Neural cell (in vitro differentiated cells): ENCODE measurements around the gene CHN1. TPM values are rescaled to one million over a fixed set of nuclear protein-coding genes. Genes with fewer than 3 reads are reported as not detected.

Experiments
- H2AFZ ChIP-seq: fragments of 200-600, 300-800 bp; sonication (generic), shearing (Covaris generic); 2 replicates; pipeline ENCODE4 v1.6.0; 2014; ENCODE audit warnings: low read depth, mild to moderate bottlenecking, antibody characterized with exemption, low read length, moderate library complexity
- H3F3A ChIP-seq: fragments of 200-600 bp; shearing (Covaris generic); 2 replicates; pipeline ENCODE4 v1.6.1; 2016; ENCODE audit warnings: mild to moderate bottlenecking, moderate library complexity, mixed read lengths, antibody characterized with exemption, low read length; ENCODE audit not compliant: insufficient read depth, poor library complexity, severe bottlenecking
- H3K27ac ChIP-seq: fragments of 200-600, 300-800 bp; sonication (generic), shearing (Covaris generic); 2 replicates; pipeline ENCODE4 v1.5.1; 2014; ENCODE audit warnings: mild to moderate bottlenecking, low read length, moderate library complexity
- H3K27me3 ChIP-seq: fragments of 300-800, 200-600 bp; sonication (generic), shearing (Covaris generic); 2 replicates; pipeline ENCODE4 v1.6.0; 2014; ENCODE audit warnings: mild to moderate bottlenecking, low read depth, low read length, moderate library complexity; ENCODE audit not compliant: insufficient read depth
- H3K36me3 ChIP-seq: fragments of 300-800, 200-600 bp; sonication (generic), shearing (Covaris generic); 2 replicates; pipeline ENCODE4 v1.5.1; 2014; ENCODE audit warnings: mild to moderate bottlenecking, antibody characterized with exemption, low read length, moderate library complexity; ENCODE audit not compliant: insufficient read depth
- H3K4me2 ChIP-seq: fragments of 300-800, 200-600 bp; sonication (generic), shearing (Covaris generic); 2 replicates; pipeline ENCODE4 v1.6.0; 2014; ENCODE audit warnings: mild to moderate bottlenecking, low read length
- H3K4me3 ChIP-seq: fragments of 300-800, 200-600 bp; sonication (generic), shearing (Covaris generic); 2 replicates; pipeline ENCODE4 v1.5.1; 2014; ENCODE audit warnings: mild to moderate bottlenecking, low read length, moderate library complexity
- H3K79me2 ChIP-seq: fragments of 200-600 bp; shearing (Covaris generic); replicated peaks from 2 replicates; pipeline ENCODE4 v1.6.0; 2014; ENCODE audit warnings: mild to moderate bottlenecking, low read length, moderate library complexity; ENCODE audit not compliant: insufficient read depth
- H3K9ac ChIP-seq: fragments of 300-800, 200-600 bp; sonication (generic), shearing (Covaris generic); 2 replicates; pipeline ENCODE4 v1.6.1; 2016; ENCODE audit warnings: mild to moderate bottlenecking, low read length, mixed read lengths
- H3K9me2 ChIP-seq: fragments of 200-600 bp; shearing (Covaris generic); 2 replicates; pipeline ENCODE4 v1.6.1; 2016; ENCODE audit warnings: mild to moderate bottlenecking, low read length, mixed read lengths; ENCODE audit not compliant: insufficient read depth
- H3K9me3 ChIP-seq: fragments of 200-600, 300-800 bp; sonication (generic), shearing (Covaris generic); 2 replicates; pipeline ENCODE4 v1.6.1; 2016; ENCODE audit warnings: mild to moderate bottlenecking, mixed run types, low read length, moderate library complexity, mixed read lengths
- H4K20me1 ChIP-seq: fragments of 200-600 bp; shearing (Covaris generic); 2 replicates; pipeline ENCODE4 v1.6.1; 2016; ENCODE audit warnings: mild to moderate bottlenecking, mixed run types; ENCODE audit not compliant: insufficient read depth
- EP300 ChIP-seq: fragments of 450-650 bp; conservative IDR thresholded peaks from 2 replicates; pipeline ENCODE4 v1.6.1; 2014; ENCODE audit warnings: antibody characterized with exemption, mild to moderate bottlenecking, moderate library complexity; ENCODE audit not compliant: poor library complexity, severe bottlenecking
- EZH2 ChIP-seq: fragments of 200-600, 300-800 bp; shearing (Covaris generic), sonication (generic); IDR thresholded peaks from 2 replicates; pipeline ENCODE4 v1.6.1; 2014; ENCODE audit warnings: antibody characterized with exemption, low read length, borderline replicate concordance, mild to moderate bottlenecking; ENCODE audit not compliant: insufficient read depth, poor library complexity, severe bottlenecking
- MXI1 ChIP-seq: fragments of 450-650 bp; conservative IDR thresholded peaks from 2 replicates; pipeline ENCODE4 v1.6.1; 2014; ENCODE audit warnings: antibody characterized with exemption, mild to moderate bottlenecking; ENCODE audit not compliant: poor library complexity, severe bottlenecking
- POLR2AphosphoS5 ChIP-seq: IDR thresholded peaks from 2 replicates; pipeline ENCODE4 v1.6.1; 2012
- RAD21 ChIP-seq: fragments of 450-650 bp; conservative IDR thresholded peaks from 2 replicates; pipeline ENCODE4 v1.6.1; 2014; ENCODE audit warnings: antibody characterized with exemption, mild to moderate bottlenecking, moderate library complexity
- SMC3 ChIP-seq: fragments of 450-650 bp; conservative IDR thresholded peaks from 2 replicates; pipeline ENCODE4 v1.6.1; 2014; ENCODE audit warnings: antibody characterized with exemption, mild to moderate bottlenecking, moderate library complexity; ENCODE audit not compliant: poor library complexity
- TAF1 ChIP-seq: IDR thresholded peaks from 2 replicates; pipeline ENCODE4 v1.6.1; 2012; ENCODE audit warnings: low read depth
- polyA plus RNA-seq: library from polyadenylated mRNA; depleted of rRNA; stranded (reverse); fragments of >200 nt; gene quantifications from 2 replicates; pipeline ENCODE4 v1.2.3, GENCODE V29; 2014
- TF ChIP-seq, protein P1 (sequence below): fragments of 450-650 bp; IDR thresholded peaks from 2 replicates; pipeline ENCODE4 v1.5.1; 2014; ENCODE audit warnings: antibody characterized with exemption, mild to moderate bottlenecking, moderate library complexity; ENCODE audit not compliant: poor library complexity, severe bottlenecking
- TF ChIP-seq, protein P2 (sequence below): IDR thresholded peaks from 2 replicates; pipeline ENCODE4 v1.6.1; 2012; ENCODE audit warnings: borderline replicate concordance

The CHN1 gene
- polyA plus RNA-seq, 1 donor from 2014 or later: 133 TPM

DNA sequence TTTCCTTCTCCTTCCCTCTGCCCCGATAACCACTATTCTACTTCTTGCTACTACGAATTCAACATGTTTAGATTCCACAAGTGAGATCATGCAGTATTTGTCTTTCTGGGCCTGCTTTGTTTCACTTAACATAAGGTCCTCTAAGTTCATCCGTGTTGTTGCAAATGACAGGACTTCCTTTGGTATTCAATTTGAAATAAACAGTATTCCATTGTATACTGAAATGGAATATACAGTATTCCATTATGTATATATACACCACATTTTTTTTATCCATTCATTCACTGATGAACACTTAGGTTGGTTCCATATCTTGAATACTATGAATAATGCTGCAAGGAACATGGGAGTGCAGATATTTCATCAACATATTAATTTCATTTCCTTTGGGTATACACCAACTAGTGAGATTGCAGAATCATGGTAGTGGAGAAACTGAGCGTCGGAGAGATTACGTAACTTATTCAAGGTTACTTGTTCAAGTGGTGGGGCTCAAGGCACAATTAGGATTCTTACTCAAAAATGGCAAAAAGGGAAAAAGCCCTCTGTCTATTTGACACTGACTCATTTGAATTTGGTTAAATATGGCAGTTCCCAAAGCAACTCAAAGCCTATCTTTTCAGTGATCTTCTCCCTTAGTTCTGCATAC, 85.1 kb downstream of the CHN1 start:
- Histone ChIP-seq H3K4me3 (no peak overlapping the region), H3K36me3 (no peaks in the 10 kb centered on the region), H2AFZ (no peak overlapping the region), H3K4me2 (peak overlapping the region; percentile 29), H3K9ac (no peak overlapping the region), H3K27me3 (no peaks in the 10 kb centered on the region), H3K9me3 (no peaks in the 10 kb centered on the region), H3K79me2 (no peaks in the 10 kb centered on the region), H3K27ac (peak overlapping the region; percentile 62), H4K20me1 (no peaks in the 10 kb centered on the region), H3K9me2 (no peaks in the 10 kb centered on the region), H3F3A (no peaks in the 10 kb centered on the region)
- TF ChIP-seq EZH2 (no peak), TAF1 (no peak), SMC3 (no peak), EP300 (no peak), POLR2AphosphoS5 (no peak), MXI1 (no peak), RAD21 (no peak)
- TF ChIP-seq, protein P1, sequence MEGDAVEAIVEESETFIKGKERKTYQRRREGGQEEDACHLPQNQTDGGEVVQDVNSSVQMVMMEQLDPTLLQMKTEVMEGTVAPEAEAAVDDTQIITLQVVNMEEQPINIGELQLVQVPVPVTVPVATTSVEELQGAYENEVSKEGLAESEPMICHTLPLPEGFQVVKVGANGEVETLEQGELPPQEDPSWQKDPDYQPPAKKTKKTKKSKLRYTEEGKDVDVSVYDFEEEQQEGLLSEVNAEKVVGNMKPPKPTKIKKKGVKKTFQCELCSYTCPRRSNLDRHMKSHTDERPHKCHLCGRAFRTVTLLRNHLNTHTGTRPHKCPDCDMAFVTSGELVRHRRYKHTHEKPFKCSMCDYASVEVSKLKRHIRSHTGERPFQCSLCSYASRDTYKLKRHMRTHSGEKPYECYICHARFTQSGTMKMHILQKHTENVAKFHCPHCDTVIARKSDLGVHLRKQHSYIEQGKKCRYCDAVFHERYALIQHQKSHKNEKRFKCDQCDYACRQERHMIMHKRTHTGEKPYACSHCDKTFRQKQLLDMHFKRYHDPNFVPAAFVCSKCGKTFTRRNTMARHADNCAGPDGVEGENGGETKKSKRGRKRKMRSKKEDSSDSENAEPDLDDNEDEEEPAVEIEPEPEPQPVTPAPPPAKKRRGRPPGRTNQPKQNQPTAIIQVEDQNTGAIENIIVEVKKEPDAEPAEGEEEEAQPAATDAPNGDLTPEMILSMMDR: no peak
- TF ChIP-seq, protein P2, sequence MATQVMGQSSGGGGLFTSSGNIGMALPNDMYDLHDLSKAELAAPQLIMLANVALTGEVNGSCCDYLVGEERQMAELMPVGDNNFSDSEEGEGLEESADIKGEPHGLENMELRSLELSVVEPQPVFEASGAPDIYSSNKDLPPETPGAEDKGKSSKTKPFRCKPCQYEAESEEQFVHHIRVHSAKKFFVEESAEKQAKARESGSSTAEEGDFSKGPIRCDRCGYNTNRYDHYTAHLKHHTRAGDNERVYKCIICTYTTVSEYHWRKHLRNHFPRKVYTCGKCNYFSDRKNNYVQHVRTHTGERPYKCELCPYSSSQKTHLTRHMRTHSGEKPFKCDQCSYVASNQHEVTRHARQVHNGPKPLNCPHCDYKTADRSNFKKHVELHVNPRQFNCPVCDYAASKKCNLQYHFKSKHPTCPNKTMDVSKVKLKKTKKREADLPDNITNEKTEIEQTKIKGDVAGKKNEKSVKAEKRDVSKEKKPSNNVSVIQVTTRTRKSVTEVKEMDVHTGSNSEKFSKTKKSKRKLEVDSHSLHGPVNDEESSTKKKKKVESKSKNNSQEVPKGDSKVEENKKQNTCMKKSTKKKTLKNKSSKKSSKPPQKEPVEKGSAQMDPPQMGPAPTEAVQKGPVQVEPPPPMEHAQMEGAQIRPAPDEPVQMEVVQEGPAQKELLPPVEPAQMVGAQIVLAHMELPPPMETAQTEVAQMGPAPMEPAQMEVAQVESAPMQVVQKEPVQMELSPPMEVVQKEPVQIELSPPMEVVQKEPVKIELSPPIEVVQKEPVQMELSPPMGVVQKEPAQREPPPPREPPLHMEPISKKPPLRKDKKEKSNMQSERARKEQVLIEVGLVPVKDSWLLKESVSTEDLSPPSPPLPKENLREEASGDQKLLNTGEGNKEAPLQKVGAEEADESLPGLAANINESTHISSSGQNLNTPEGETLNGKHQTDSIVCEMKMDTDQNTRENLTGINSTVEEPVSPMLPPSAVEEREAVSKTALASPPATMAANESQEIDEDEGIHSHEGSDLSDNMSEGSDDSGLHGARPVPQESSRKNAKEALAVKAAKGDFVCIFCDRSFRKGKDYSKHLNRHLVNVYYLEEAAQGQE: no peak

DNA sequence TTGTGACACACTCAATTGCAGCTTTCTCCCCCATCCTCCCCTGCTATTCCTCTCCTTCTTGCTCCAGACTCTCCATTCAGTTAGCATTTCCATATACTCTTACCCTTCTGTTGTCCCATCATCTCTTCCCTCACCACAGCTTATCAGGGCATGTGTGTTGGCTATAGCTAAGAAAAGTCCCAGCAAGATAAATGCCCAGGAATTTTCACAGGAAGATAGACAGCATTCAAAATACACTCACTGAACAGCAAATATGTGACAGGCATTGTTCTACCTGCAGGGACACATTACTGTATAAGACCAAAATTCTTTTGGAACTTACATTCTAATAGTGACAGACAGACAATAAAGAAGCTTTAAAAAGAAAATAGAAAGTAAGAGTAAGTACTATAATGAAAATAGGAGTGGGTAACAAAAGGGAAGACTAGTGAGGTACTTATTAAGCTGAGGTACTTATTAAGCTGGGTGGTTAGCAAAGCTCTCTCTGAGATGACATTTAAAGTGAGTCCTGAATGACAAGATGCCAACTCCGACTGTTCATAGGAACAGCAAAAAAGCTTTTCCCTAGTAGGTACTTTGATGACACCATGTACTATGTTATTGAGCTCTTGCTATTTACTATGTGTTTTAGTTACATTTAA, 86.2 kb downstream of the CHN1 start:
- H3K4me3 ChIP-seq: peak overlapping the region; percentile 42
- no peaks in the 10 kb centered on the region for H3K9me3 ChIP-seq
- H3K27ac ChIP-seq: peak overlapping the region; percentile 62
- H3F3A ChIP-seq: no peaks in the 10 kb centered on the region
- no peak overlapping the region for H2AFZ ChIP-seq
- H3K36me3 ChIP-seq: no peaks in the 10 kb centered on the region
- TF ChIP-seq, protein P1: no peak
- TF ChIP-seq RAD21 (no peak), MXI1 (no peak), EZH2 (no peak), POLR2AphosphoS5 (no peak), TAF1 (no peak), EP300 (peak; percentile 82), SMC3 (no peak)
- TF ChIP-seq, protein P2: peak; percentile 63
- H3K4me2 ChIP-seq: peak overlapping the region; percentile 29
- no peaks in the 10 kb centered on the region for H3K79me2 ChIP-seq
- H3K9me2 ChIP-seq: no peaks in the 10 kb centered on the region
- peak overlapping the region; percentile 27 for H3K9ac ChIP-seq
- H3K27me3 ChIP-seq: no peaks in the 10 kb centered on the region
- no peaks in the 10 kb centered on the region for H4K20me1 ChIP-seq
